Cortex of kidney (tissue), 1 donor: Measurements from ENCODE around the gene ZNF667.

Experiments used
- DNase-seq: peaks from one replicate; lab custom pipeline; 2025; lab: John Stamatoyannopoulos, UW

The ZNF667 gene

DNA sequence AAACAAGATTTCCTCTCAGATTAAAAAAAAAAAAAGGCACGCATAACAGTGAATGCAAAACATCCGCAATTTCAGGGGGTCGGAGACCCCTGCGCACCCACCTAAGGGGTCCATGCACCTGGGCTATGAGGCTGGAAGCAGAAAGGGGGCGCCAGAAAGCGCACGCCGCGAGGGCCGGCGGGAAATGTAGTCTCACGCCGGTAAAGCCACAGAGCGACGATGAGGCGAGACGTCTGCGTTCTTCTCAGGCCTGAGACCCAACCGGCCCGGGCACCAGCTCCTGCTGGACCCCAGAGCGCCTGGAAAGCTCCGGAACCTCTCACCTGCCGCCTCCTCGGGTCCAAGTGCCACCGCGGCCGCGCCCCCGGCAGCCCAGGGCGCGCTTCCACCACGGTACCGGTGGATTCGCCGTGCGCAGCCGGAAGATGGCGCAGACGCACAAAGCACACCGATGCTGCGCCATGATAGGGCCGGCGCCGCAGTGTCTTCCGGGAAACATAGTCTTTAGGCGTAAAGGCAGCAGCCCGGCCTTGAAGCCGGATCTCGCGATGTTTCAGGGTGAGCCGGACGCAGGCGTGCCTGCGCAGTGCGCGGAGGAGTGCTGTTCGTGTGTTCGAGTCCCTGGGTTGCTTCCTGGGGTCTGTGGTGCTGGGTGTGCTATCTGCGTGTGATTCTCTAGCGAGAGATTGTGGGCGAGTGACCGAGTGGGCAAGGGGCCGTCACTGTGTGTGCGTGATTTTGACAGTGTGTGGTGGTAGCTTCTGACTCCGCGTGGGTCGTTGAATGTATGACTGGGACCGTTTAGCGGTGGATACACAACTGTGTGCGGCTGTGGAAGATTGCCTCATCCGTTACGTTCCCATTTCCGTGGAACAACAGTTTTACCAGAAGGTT, 83.8 kb downstream of the ZNF667 start, which contains the start of gene ZNF582:
Gene ZNF582 (minus strand): TSS at position 416 of the 894 bp plus-strand sequence. CDS start 1,782 bp downstream, outside the sequence.
- no peak for DNase-seq
